Caco-2 (cell line): ENCODE data around the gene ATRIP. TPM values are rescaled to one million over a fixed set of nuclear protein-coding genes. Genes with fewer than 3 reads are reported as not detected.

Experiments used
- BruUV-seq: library from RNA; stranded (reverse); fragments of 400-500 nt; replicated peaks from 2 replicates; lab custom pipeline; 2021; lab: Mats Ljungman, UMichigan
- CTCF ChIA-PET: fragments of 300-600 bp; sonication (Branson Sonifier 250); formaldehyde crosslinking; loops from one replicate; lab custom pipeline; 2022; ENCODE audit warnings: antibody characterized with exemption; lab: Charles Lee
- POLR2A ChIA-PET: fragments of 300-600 bp; sonication (Branson Sonifier 250); formaldehyde crosslinking; loops from one replicate; lab custom pipeline; 2022; ENCODE audit warnings: antibody characterized with exemption; lab: Charles Lee
- DNase-seq, 2 experiments: peaks; one replicate each; pipeline versions ENCODE4 v3.0.0 to v3.0.0-alpha.2; 2020 to 2022
- H3K27me3 ChIP-seq: replicated peaks from 2 replicates; pipeline ENCODE4 v1.6.0; 2011; ENCODE audit warnings: low read length; ENCODE audit not compliant: control insufficient read depth, insufficient read depth
- H3K36me3 ChIP-seq: 2 replicates; pipeline ENCODE4 v1.5.1; 2011; ENCODE audit warnings: low read length; ENCODE audit not compliant: control insufficient read depth, insufficient read depth
- H3K4me1 ChIP-seq: fragments of 250-450 bp; sonication (Bioruptor Pico); 2 replicates; pipeline ENCODE4 v1.5.1; 2020; ENCODE audit warnings: mild to moderate bottlenecking
- H3K4me3 ChIP-seq: 2 replicates; pipeline ENCODE4 v1.5.1; 2011; ENCODE audit warnings: low read depth, mild to moderate bottlenecking, control low read depth, low read length
- H3K9me3 ChIP-seq: fragments of 250-450 bp; sonication (Bioruptor Pico); 2 replicates; pipeline ENCODE4 v1.5.1; 2020; ENCODE audit warnings: mild to moderate bottlenecking, moderate library complexity
- H3K27ac Mint-ChIP-seq: one replicate; pipeline ENCODE4 v1.8.0; 2022; ENCODE audit warnings: mixed read lengths; ENCODE audit not compliant: unreplicated experiment
- H3K27me3 Mint-ChIP-seq: one replicate; pipeline ENCODE4 v1.8.0; 2022; ENCODE audit warnings: mixed read lengths; ENCODE audit not compliant: insufficient read depth, unreplicated experiment
- H3K36me3 Mint-ChIP-seq: one replicate; pipeline ENCODE4 v1.8.0; 2022; ENCODE audit warnings: mild to moderate bottlenecking, mixed read lengths; ENCODE audit not compliant: insufficient read depth, unreplicated experiment
- H3K4me1 Mint-ChIP-seq: one replicate; pipeline ENCODE4 v1.8.0; 2022; ENCODE audit warnings: low read depth, mixed read lengths; ENCODE audit not compliant: unreplicated experiment
- H3K4me3 Mint-ChIP-seq: one replicate; pipeline ENCODE4 v1.8.0; 2022; ENCODE audit warnings: mild to moderate bottlenecking, moderate library complexity, mixed read lengths; ENCODE audit not compliant: unreplicated experiment
- H3K9me3 Mint-ChIP-seq: one replicate; pipeline ENCODE4 v1.8.0; 2022; ENCODE audit warnings: mixed read lengths; ENCODE audit not compliant: unreplicated experiment
- intact Hi-C: fragments of 100-400 bp; cut with micrococcal nuclease; formaldehyde crosslinking; loops from one replicate; pipeline ENCODE4 v1.10.0; 2022; ENCODE audit not compliant: unreplicated experiment
- total RNA-seq: library from RNA; stranded (reverse); gene quantifications from 2 replicates; pipeline ENCODE4 v1.2.3, GENCODE V29; 2022
- TF ChIP-seq, protein P1 (sequence below), 2 experiments: fragments of 200-600 bp in 1 of 2; IDR thresholded peaks; 1 replicate in 1 of 2; 2 replicates in 1 of 2; pipeline versions ENCODE4 v1.5.1 to v1.8.0; 2011 to 2022; ENCODE audit warnings: antibody characterized with exemption in 1 of 2, control low read depth in 1 of 2, inconsistent platforms in 1 of 2, low read depth in 1 of 2, low read length in 1 of 2, mild to moderate bottlenecking in 1 of 2, moderate library complexity in 1 of 2; ENCODE audit not compliant: insufficient read depth in 1 of 2, severe bottlenecking in 1 of 2, unreplicated experiment in 1 of 2

ATRIP gene
- total RNA-seq, 1 experiment from 2014 or later = 15.9 TPM

DNA sequence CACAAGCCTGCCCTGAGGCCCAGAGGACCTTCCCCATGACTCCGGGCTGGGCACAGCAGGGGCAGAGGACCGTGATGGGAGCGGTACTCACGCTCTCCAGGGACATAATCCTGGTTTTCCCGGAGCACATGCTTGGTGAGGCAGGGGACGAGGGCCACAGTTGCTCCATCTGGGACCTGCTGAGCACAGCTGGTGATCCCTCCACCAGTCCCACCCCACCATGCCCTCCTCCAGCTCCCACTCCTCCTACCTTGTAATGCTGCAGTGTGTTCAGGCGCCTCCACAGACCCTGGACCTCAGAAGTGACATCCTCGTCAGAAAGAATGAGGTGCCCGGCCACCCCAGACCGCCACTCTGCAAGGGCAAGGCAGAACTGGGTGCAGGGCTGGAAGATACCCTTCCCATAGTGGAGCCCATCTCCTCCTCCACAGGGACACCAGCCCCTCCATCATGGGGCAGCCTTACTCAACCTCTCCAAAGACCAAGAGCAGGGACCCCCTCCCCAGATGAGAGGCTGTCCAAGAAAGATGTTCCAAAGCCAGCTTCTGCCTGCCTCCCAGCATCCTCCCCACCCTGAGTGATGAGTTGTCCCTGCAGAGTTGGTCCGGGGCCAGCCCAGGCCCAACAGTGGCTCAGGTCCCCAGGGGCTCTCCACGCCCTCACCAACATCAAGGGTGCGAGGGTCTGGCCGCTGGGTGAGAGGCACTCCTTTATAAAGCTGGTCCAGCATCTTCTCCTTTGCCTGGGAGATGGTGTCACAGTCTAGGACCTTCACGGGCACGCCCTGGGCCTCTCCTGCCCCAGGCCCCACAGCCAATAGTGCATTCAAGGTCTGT is 36.1 kb upstream of the ATRIP start:
- ChIA-PET POLR2A (interaction anchor here (0.6 kb wide), 1 partner anchor 68 kb away, joined by 5 read pairs; no protein-coding TSS in a partner anchor), CTCF (interaction anchor here (1.2 to 12.8 kb wide), 2 partner anchors 9 to 24 kb away, joined by 3 to 405 read pairs; no protein-coding TSS in a partner anchor)
- intact Hi-C loops = no loop called here
- H3K4me1 ChIP-seq = no peaks in the 10 kb centered on the region
- Mint-ChIP-seq H3K4me3 (no peak overlapping the region), H3K27ac (no peak overlapping the region), H3K36me3 (peaks cover 89% of the 10 kb centered on the region), H3K4me1 (peaks cover 5% of the 10 kb centered on the region), H3K9me3 (no peaks in the 10 kb centered on the region), H3K27me3 (no peaks in the 10 kb centered on the region)
- H3K4me3 ChIP-seq = no peak overlapping the region
- no peaks in the 10 kb centered on the region for H3K27me3 ChIP-seq
- BruUV-seq = no TSS peak
- DNase-seq = peak in 1 of 2 experiments; percentile 26
- peaks cover 21% of the 10 kb centered on the region for H3K36me3 ChIP-seq
- no peaks in the 10 kb centered on the region for H3K9me3 ChIP-seq
- TF ChIP-seq, protein P1, sequence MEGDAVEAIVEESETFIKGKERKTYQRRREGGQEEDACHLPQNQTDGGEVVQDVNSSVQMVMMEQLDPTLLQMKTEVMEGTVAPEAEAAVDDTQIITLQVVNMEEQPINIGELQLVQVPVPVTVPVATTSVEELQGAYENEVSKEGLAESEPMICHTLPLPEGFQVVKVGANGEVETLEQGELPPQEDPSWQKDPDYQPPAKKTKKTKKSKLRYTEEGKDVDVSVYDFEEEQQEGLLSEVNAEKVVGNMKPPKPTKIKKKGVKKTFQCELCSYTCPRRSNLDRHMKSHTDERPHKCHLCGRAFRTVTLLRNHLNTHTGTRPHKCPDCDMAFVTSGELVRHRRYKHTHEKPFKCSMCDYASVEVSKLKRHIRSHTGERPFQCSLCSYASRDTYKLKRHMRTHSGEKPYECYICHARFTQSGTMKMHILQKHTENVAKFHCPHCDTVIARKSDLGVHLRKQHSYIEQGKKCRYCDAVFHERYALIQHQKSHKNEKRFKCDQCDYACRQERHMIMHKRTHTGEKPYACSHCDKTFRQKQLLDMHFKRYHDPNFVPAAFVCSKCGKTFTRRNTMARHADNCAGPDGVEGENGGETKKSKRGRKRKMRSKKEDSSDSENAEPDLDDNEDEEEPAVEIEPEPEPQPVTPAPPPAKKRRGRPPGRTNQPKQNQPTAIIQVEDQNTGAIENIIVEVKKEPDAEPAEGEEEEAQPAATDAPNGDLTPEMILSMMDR (IDR thresholded peaks at IDR 0.05; ENCODE audit: insufficient read depth in 1 of 2, low read depth in 1 of 2, low read length in 1 of 2, severe bottlenecking in 1 of 2, unreplicated experiment in 1 of 2) = no peak

DNA sequence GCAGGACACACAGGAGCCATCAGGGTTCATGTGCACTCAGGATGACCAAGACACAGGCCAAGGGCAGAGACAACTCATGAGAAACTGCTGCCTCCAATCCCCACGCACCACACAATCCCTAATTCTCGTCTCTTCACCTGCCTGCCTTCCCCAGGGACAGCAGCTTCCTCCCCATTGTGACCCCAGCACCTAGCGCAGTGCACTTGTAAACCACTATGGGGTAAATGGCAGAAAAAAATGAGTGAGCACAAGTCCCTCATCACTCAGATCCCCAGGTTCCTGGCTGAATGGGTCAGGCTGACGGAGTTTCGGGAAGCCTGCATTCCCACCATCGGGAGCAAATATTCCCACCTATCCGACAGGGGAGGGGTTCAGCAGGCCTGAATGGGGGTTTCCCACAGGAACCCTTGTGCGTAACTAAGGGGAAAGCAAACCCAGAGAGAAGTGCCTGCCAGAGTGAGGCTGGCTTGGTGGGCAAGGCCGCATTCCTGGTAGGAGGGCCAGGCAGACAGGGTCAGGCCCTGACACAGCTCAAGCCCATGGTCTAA is 35.4 kb upstream of the ATRIP start:
- H3K9me3 ChIP-seq = no peaks in the 10 kb centered on the region
- BruUV-seq = no TSS peak
- intact Hi-C loops = no loop called here
- POLR2A ChIA-PET = no interaction called here
- TF ChIP-seq, protein P1 (IDR thresholded peaks at IDR 0.05; ENCODE audit: insufficient read depth in 1 of 2, low read depth in 1 of 2, low read length in 1 of 2, severe bottlenecking in 1 of 2, unreplicated experiment in 1 of 2) = no peak
- no peak overlapping the region for H3K27ac Mint-ChIP-seq
- H3K4me3 Mint-ChIP-seq = no peak overlapping the region
- no peaks in the 10 kb centered on the region for H3K4me1 ChIP-seq
- H3K27me3 ChIP-seq = no peaks in the 10 kb centered on the region
- CTCF ChIA-PET = interaction anchor here (1.2 to 2.5 kb wide), 2 partner anchors 10 to 25 kb away, joined by 3 to 22 read pairs; no protein-coding TSS in a partner anchor
- H3K4me3 ChIP-seq = no peak overlapping the region
- H3K27me3 Mint-ChIP-seq = no peaks in the 10 kb centered on the region
- H3K4me1 Mint-ChIP-seq = peaks cover 5% of the 10 kb centered on the region
- H3K9me3 Mint-ChIP-seq = no peaks in the 10 kb centered on the region
- H3K36me3 Mint-ChIP-seq = peaks cover 89% of the 10 kb centered on the region
- DNase-seq = peak in 1 of 2 experiments; percentile 29
- peaks cover 21% of the 10 kb centered on the region for H3K36me3 ChIP-seq

DNA sequence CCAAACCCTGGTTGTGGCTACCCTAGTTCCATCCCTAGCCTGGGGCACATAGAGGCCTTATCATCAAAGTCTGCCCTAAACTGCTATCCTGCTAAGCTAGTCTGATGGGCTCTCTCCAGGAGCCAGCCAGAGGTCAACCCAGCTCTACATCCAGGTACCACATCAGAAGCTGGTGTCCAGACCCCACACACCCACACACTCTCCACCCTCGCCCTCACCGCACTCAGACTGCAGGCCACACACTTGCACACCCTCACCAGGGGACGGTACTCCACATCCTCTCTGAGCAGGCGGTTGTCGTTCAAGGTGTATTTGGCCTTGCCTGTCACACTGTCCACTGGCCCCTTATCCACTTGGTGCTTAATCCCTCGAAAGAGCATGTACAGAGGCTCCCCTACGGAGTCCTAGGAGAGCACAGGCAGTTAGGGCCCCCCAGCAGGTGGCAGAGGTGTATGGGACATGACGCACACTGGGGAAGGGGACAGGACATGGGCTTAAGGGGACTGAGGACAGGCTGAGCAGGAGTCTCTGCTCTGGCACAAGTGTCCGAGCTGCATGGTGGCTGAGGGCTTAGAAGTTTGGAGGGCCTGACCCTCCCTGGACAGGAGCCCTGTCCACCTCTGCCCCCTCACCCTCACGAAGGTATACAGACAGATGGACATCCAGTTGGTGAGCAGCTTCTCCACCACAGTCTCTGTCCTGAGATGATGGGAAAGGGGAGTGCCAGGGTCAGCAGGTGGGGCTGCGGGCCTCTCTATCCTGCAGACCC is 34.7 kb upstream of the ATRIP start:
- POLR2A ChIA-PET = no interaction called here
- H3K36me3 ChIP-seq = peaks cover 22% of the 10 kb centered on the region

More for the DNA sequence above, 34.7 kb upstream of the ATRIP start:
- peaks cover 89% of the 10 kb centered on the region for H3K36me3 Mint-ChIP-seq
- TF ChIP-seq, protein P1 (IDR thresholded peaks at IDR 0.05; ENCODE audit: insufficient read depth in 1 of 2, low read depth in 1 of 2, low read length in 1 of 2, severe bottlenecking in 1 of 2, unreplicated experiment in 1 of 2) = no peak
- BruUV-seq = no TSS peak
- intact Hi-C loops = no loop called here
- H3K27ac Mint-ChIP-seq = no peak overlapping the region
- no peak overlapping the region for H3K4me3 ChIP-seq
- H3K9me3 ChIP-seq = no peaks in the 10 kb centered on the region
- no peaks in the 10 kb centered on the region for H3K9me3 Mint-ChIP-seq
- H3K4me1 Mint-ChIP-seq = peaks cover 5% of the 10 kb centered on the region
- peak in 1 of 2 experiments; percentile 36 for DNase-seq
- H3K4me1 ChIP-seq = no peaks in the 10 kb centered on the region
- H3K27me3 ChIP-seq = no peaks in the 10 kb centered on the region
- H3K4me3 Mint-ChIP-seq = no peak overlapping the region
- H3K27me3 Mint-ChIP-seq = no peaks in the 10 kb centered on the region
- CTCF ChIA-PET = interaction anchor here (2.5 kb wide), 1 partner anchor 24 kb away, joined by 22 read pairs; no protein-coding TSS in a partner anchor
